Measurements from ENCODE around the gene TECPR2.

DNA sequence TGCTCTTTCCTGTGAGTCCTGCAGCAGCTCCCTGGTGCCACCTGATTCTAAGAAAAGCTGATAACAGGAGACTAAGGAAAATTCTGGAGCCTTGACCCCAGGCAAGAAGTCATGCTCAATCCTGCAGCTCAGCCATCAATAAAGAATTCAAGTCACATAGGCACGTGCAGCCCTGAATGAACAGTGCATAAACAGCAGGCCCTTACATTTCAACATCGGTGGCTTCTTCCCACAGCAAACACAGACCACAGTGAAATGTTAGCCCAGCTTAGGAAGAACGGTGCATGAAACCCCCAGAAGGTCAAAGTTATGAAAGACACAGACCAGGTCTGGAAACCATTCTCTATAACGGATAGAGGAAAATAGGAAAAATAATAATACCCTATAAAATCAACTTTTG is 10.5 kb upstream of the TECPR2 start:
- TF ChIP-seq FOXM1 (CRISPR knock-in tag; IDR thresholded peaks at IDR 0.05) (no peak), POLR2AphosphoS5 (IDR thresholded peaks at IDR 0.05; ENCODE audit: low read depth, low read length) (no peak), ZFYVE20 (CRISPR knock-in tag; IDR thresholded peaks at IDR 0.05; ENCODE audit: borderline replicate concordance, low read depth) (no peak), KDM4B (CRISPR knock-in tag; IDR thresholded peaks at IDR 0.05) (no peak), POLR2A (IDR thresholded peaks at IDR 0.05; ENCODE audit: insufficient read depth in 1 of 2, low read depth in 2 of 2, low read length in 2 of 2) (no peak), YY1 (IDR thresholded peaks at IDR 0.05; ENCODE audit: insufficient read depth, insufficient replicate concordance, low read depth, low read length) (no peak), ZNF75D (CRISPR knock-in tag; IDR thresholded peaks at IDR 0.05; ENCODE audit: borderline replicate concordance) (no peak), KAT7 (CRISPR knock-in tag; IDR thresholded peaks at IDR 0.05; ENCODE audit: borderline replicate concordance) (no peak), ZNF234 (CRISPR knock-in tag; conservative IDR thresholded peaks at IDR 0.05) (no peak)
- TF ChIP-seq, protein P1, sequence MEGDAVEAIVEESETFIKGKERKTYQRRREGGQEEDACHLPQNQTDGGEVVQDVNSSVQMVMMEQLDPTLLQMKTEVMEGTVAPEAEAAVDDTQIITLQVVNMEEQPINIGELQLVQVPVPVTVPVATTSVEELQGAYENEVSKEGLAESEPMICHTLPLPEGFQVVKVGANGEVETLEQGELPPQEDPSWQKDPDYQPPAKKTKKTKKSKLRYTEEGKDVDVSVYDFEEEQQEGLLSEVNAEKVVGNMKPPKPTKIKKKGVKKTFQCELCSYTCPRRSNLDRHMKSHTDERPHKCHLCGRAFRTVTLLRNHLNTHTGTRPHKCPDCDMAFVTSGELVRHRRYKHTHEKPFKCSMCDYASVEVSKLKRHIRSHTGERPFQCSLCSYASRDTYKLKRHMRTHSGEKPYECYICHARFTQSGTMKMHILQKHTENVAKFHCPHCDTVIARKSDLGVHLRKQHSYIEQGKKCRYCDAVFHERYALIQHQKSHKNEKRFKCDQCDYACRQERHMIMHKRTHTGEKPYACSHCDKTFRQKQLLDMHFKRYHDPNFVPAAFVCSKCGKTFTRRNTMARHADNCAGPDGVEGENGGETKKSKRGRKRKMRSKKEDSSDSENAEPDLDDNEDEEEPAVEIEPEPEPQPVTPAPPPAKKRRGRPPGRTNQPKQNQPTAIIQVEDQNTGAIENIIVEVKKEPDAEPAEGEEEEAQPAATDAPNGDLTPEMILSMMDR (CRISPR knock-in tag; IDR thresholded peaks at IDR 0.05), result no peak
- TF ChIP-seq, protein P2, sequence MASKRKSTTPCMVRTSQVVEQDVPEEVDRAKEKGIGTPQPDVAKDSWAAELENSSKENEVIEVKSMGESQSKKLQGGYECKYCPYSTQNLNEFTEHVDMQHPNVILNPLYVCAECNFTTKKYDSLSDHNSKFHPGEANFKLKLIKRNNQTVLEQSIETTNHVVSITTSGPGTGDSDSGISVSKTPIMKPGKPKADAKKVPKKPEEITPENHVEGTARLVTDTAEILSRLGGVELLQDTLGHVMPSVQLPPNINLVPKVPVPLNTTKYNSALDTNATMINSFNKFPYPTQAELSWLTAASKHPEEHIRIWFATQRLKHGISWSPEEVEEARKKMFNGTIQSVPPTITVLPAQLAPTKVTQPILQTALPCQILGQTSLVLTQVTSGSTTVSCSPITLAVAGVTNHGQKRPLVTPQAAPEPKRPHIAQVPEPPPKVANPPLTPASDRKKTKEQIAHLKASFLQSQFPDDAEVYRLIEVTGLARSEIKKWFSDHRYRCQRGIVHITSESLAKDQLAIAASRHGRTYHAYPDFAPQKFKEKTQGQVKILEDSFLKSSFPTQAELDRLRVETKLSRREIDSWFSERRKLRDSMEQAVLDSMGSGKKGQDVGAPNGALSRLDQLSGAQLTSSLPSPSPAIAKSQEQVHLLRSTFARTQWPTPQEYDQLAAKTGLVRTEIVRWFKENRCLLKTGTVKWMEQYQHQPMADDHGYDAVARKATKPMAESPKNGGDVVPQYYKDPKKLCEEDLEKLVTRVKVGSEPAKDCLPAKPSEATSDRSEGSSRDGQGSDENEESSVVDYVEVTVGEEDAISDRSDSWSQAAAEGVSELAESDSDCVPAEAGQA (IDR thresholded peaks at IDR 0.05; ENCODE audit: low read depth), result no peak
- TF ChIP-seq, protein P2 (CRISPR knock-in tag; IDR thresholded peaks at IDR 0.05; ENCODE audit: borderline replicate concordance), result no peak
